Fibroblast of lung (primary cell): ENCODE results near the gene TBC1D19. TPM values are rescaled to one million over a fixed set of nuclear protein-coding genes. Genes with fewer than 3 reads are reported as not detected.
A peak's percentile ranks its signal among the peaks of the same experiment; 100 is the strongest.
"Not testable (repeated sequence)": the region's sequence is repeated elsewhere in the genome, so short reads cannot be mapped to it uniquely, and the experiment has no call there.

Source experiments
- DNase-seq, 2 donors: peaks; one replicate each; pipeline versions ENCODE4 v3.0.0 to v3.0.0-alpha.2; 2010; ENCODE audit warnings: low read depth in 2 of 2
- H2AFZ ChIP-seq: 2 replicates; pipeline ENCODE4 v1.5.1; 2012; ENCODE audit warnings: low read length, control low read depth, inconsistent platforms
- H3K27ac ChIP-seq: 2 replicates; pipeline ENCODE4 v1.5.1; 2011; ENCODE audit warnings: low read length, control low read depth; ENCODE audit not compliant: insufficient read depth
- H3K27me3 ChIP-seq: 2 replicates; pipeline ENCODE4 v1.5.1; 2011; ENCODE audit warnings: mild to moderate bottlenecking, low read length; ENCODE audit not compliant: control insufficient read depth, insufficient read depth
- H3K36me3 ChIP-seq: 2 replicates; pipeline ENCODE4 v1.5.1; 2011; ENCODE audit warnings: low read length; ENCODE audit not compliant: control insufficient read depth, insufficient read depth
- H3K4me1 ChIP-seq: 2 replicates; pipeline ENCODE4 v1.5.1; 2011; ENCODE audit warnings: low read length; ENCODE audit not compliant: control insufficient read depth, insufficient read depth; ENCODE audit errors: extremely low read depth
- H3K4me2 ChIP-seq: 2 replicates; pipeline ENCODE4 v1.5.1; 2011; ENCODE audit warnings: low read length, control low read depth; ENCODE audit not compliant: insufficient read depth; ENCODE audit errors: extremely low read depth
- H3K4me3 ChIP-seq, 4 experiments: fragments of 200-600 bp in 1 of 4; sonication (generic) in 1 of 4; replicated peaks in 1 of 4; 2 replicates each; pipeline ENCODE4 v1.5.1; 2011 to 2016; ENCODE audit warnings: low read length in 4 of 4, low read depth in 3 of 4, mild to moderate bottlenecking in 3 of 4, control low read depth in 2 of 4, inconsistent platforms in 1 of 4, mixed read lengths in 1 of 4; ENCODE audit not compliant: insufficient read depth in 1 of 4; ENCODE audit errors: control extremely low read depth in 1 of 4
- H3K79me2 ChIP-seq: 2 replicates; pipeline ENCODE4 v1.5.1; 2012; ENCODE audit warnings: mild to moderate bottlenecking, low read length, inconsistent platforms; ENCODE audit not compliant: control insufficient read depth, insufficient read depth
- H3K9ac ChIP-seq: 2 replicates; pipeline ENCODE4 v1.5.1; 2011; ENCODE audit warnings: mild to moderate bottlenecking, low read length, control low read depth; ENCODE audit not compliant: insufficient read depth
- H3K9me3 ChIP-seq: 2 replicates; pipeline ENCODE4 v1.5.1; 2012; ENCODE audit warnings: low read depth, low read length; ENCODE audit not compliant: control insufficient read depth, insufficient read depth
- H4K20me1 ChIP-seq: 2 replicates; pipeline ENCODE4 v1.5.1; 2011; ENCODE audit warnings: low read length; ENCODE audit not compliant: control insufficient read depth, insufficient read depth; ENCODE audit errors: extremely low read depth
- EZH2 ChIP-seq: IDR thresholded peaks from 2 replicates; pipeline ENCODE4 v1.5.1; 2012; ENCODE audit warnings: low read length, control low read depth, mild to moderate bottlenecking; ENCODE audit errors: missing control alignments
- polyA plus RNA-seq, 2 donors: library from polyadenylated mRNA; depleted of rRNA in 1 of 2; stranded (reverse) in 1 of 2; unstranded in 1 of 2; fragments of >200 nt; gene quantifications; 2 replicates each; pipeline ENCODE4 v1.2.1, GENCODE V29; 2011 to 2012; ENCODE audit warnings: missing spikeins in 1 of 2
- total RNA-seq: library from RNA; depleted of rRNA; stranded (reverse); fragments of >200 nt; gene quantifications from 2 replicates; pipeline ENCODE4 v1.2.1, GENCODE V29; 2014
- TF ChIP-seq, protein P1 (sequence below), 2 donors: IDR thresholded peaks in 1 of 2; conservative IDR thresholded peaks in 1 of 2; 1 replicate in 1 of 2; 2 replicates in 1 of 2; pipeline ENCODE4 v1.5.1; 2011 to 2012; ENCODE audit warnings: low read length in 2 of 2, control low read depth in 1 of 2, inconsistent platforms in 1 of 2, low read depth in 1 of 2, mild to moderate bottlenecking in 1 of 2

TBC1D19 gene
- total and polyA plus RNA-seq, 2 donors (not counting 1 experiment from before 2014, with no cell fraction given), result 38.2 to 132 TPM

DNA sequence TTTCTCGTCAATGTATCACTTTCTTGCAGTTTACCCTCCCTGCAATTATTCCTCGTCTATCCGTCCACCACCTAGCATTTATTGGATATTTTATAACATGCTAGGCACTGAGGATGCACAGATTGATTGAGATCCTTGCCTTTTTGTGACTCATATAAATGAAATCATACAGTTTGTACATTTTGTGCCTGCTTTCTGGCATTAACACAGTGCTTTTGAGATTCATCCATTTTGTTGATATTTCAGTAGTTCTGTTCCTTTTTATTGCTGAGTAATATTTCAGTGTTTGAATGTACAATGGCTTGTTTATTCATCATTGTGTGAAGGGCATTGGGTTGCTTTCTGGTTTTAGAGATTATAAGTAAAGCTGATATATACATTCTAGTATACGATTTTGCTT lies 841 bp downstream of the TBC1D19 start:
- Histone ChIP-seq H2AFZ (peak overlapping the region; percentile 93), H3K4me2 (peak overlapping the region; percentile 93), H3K4me1 (peaks cover 6% of the 10 kb centered on the region), H4K20me1 (no peaks in the 10 kb centered on the region), H3K27ac (peak overlapping the region; percentile 76), H3K36me3 (no peaks in the 10 kb centered on the region), H3K4me3 (peak overlapping the region; percentile 79 to 95 (median 88)), H3K27me3 (no peaks in the 10 kb centered on the region), H3K9me3 (no peaks in the 10 kb centered on the region), H3K79me2 (peaks cover 15% of the 10 kb centered on the region), H3K9ac (peak overlapping the region; percentile 75)
- no peak for DNase-seq
- TF ChIP-seq, protein P1, sequence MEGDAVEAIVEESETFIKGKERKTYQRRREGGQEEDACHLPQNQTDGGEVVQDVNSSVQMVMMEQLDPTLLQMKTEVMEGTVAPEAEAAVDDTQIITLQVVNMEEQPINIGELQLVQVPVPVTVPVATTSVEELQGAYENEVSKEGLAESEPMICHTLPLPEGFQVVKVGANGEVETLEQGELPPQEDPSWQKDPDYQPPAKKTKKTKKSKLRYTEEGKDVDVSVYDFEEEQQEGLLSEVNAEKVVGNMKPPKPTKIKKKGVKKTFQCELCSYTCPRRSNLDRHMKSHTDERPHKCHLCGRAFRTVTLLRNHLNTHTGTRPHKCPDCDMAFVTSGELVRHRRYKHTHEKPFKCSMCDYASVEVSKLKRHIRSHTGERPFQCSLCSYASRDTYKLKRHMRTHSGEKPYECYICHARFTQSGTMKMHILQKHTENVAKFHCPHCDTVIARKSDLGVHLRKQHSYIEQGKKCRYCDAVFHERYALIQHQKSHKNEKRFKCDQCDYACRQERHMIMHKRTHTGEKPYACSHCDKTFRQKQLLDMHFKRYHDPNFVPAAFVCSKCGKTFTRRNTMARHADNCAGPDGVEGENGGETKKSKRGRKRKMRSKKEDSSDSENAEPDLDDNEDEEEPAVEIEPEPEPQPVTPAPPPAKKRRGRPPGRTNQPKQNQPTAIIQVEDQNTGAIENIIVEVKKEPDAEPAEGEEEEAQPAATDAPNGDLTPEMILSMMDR (conservative IDR thresholded peaks at IDR 0.05 in 1 of 2, IDR thresholded peaks at IDR 0.05 in 1 of 2; ENCODE audit: low read depth in 1 of 2, low read length in 2 of 2), result no peak
- TF ChIP-seq EZH2, result no peak

- Histone ChIP-seq H3K27me3 (no peaks in the 10 kb centered on the region), H3K27ac (no peak overlapping the region), H2AFZ (no peak overlapping the region), H3K9ac (no peak overlapping the region), H3K4me1 (no peaks in the 10 kb centered on the region), H3K4me2 (no peak overlapping the region), H4K20me1 (no peaks in the 10 kb centered on the region), H3K36me3 (no peaks in the 10 kb centered on the region), H3K4me3 (no peak overlapping the region), H3K9me3 (no peaks in the 10 kb centered on the region), H3K79me2 (peaks cover 14% of the 10 kb centered on the region)
- no peak for DNase-seq
- no peak for TF ChIP-seq EZH2
- TF ChIP-seq, protein P1 (conservative IDR thresholded peaks at IDR 0.05 in 1 of 2, IDR thresholded peaks at IDR 0.05 in 1 of 2; ENCODE audit: low read depth in 1 of 2, low read length in 2 of 2), result no peak
These were observed 5.8 kb downstream of the TBC1D19 start for GRCh38 chr4:26589705-26590104.

GRCh38 chr4:26590639-26591038 lies 6.8 kb downstream of the TBC1D19 start:
- Histone ChIP-seq H3K4me3 (no peak overlapping the region), H4K20me1 (no peaks in the 10 kb centered on the region), H3K9ac (no peak overlapping the region), H3K36me3 (no peaks in the 10 kb centered on the region), H3K79me2 (peaks cover 9% of the 10 kb centered on the region), H3K9me3 (no peaks in the 10 kb centered on the region), H3K4me2 (no peak overlapping the region), H3K27me3 (no peaks in the 10 kb centered on the region), H3K4me1 (no peaks in the 10 kb centered on the region), H2AFZ (no peak overlapping the region), H3K27ac (no peak overlapping the region)
- peak in 1 of 2 donors; percentile 87 for DNase-seq
- TF ChIP-seq EZH2, result no peak
- TF ChIP-seq, protein P1 (conservative IDR thresholded peaks at IDR 0.05 in 1 of 2, IDR thresholded peaks at IDR 0.05 in 1 of 2; ENCODE audit: low read depth in 1 of 2, low read length in 2 of 2), result no peak

GRCh38 chr4:26593557-26593956 lies 9.7 kb downstream of the TBC1D19 start:
- not testable (repeated sequence) for H4K20me1 ChIP-seq

More at GRCh38 chr4:26593557-26593956, 9.7 kb downstream of the TBC1D19 start:
- not testable (repeated sequence) for H3K27me3 ChIP-seq, H3K4me1 ChIP-seq, H3K9ac ChIP-seq, H3K36me3 ChIP-seq, H3K9me3 ChIP-seq, H3K79me2 ChIP-seq, DNase-seq, H2AFZ ChIP-seq, H3K27ac ChIP-seq, H3K4me2 ChIP-seq, H3K4me3 ChIP-seq
